Activated CD8-positive, alpha-beta memory T cell treated with anti-CD3 and anti-CD28 coated beads, Interleukin-2, amount 50 U/mL, for 1 hour (primary cell): Measurements from ENCODE around the gene PDIA2.

Experiments used
- DNase-seq: peaks from one replicate; pipeline ENCODE4 v3.0.0-alpha.2; 2020; ENCODE audit errors: extremely low read depth

The PDIA2 gene

GRCh38 chr16:280005-280460, 2.9 kb upstream of the PDIA2 start:
- DNase-seq: no peak

- no peak for DNase-seq
Observed at GRCh38 chr16:280552-280951, 2.4 kb upstream of the PDIA2 start, which contains the start of gene ARHGDIG. Gene ARHGDIG (plus strand): TSS chr16:280591. CDS start chr16:280681, 90 bp downstream.

- no peak for DNase-seq
Observed at GRCh38 chr16:280991-281659, 1.8 kb upstream of the PDIA2 start.

GRCh38 chr16:281660-282255, 1.2 kb upstream of the PDIA2 start:
- no peak for DNase-seq

GRCh38 chr16:282491-282890, 473 bp upstream of the PDIA2 start:
- no peak for DNase-seq

GRCh38 chr16:284204-285120, 1.5 kb downstream of the PDIA2 start:
- no peak for DNase-seq

- no peak for DNase-seq
Observed at GRCh38 chr16:285146-286055, 2.4 kb downstream of the PDIA2 start.

GRCh38 chr16:286491-287297, 3.7 kb downstream of the PDIA2 start:
- no peak for DNase-seq

- no peak for DNase-seq
Observed at GRCh38 chr16:287298-287811, 4.4 kb downstream of the PDIA2 start.

- no peak for DNase-seq
Observed at GRCh38 chr16:287981-288920, 5.3 kb downstream of the PDIA2 start.

- DNase-seq: no peak
Observed at GRCh38 chr16:289395-289997, 6.5 kb downstream of the PDIA2 start.

- DNase-seq: no peak
Observed at GRCh38 chr16:290015-290680, 7.2 kb downstream of the PDIA2 start.

- no peak for DNase-seq
Observed at GRCh38 chr16:290681-291405, 7.9 kb downstream of the PDIA2 start.

GRCh38 chr16:291539-291938, 8.6 kb downstream of the PDIA2 start:
- no peak for DNase-seq

GRCh38 chr16:293043-293775, 10.2 kb downstream of the PDIA2 start:
- no peak for DNase-seq

- DNase-seq: no peak
Observed at GRCh38 chr16:296276-296675, 13.3 kb downstream of the PDIA2 start.
